Activated B cell treated with CpG ODN at 0.5 μM for 24 hours (primary cell): ENCODE measurements around the gene SOD2. TPM values are rescaled to one million over a fixed set of nuclear protein-coding genes. Genes with fewer than 3 reads are reported as not detected.
"Not testable (repeated sequence)": the region's sequence is repeated elsewhere in the genome, so short reads cannot be mapped to it uniquely, and the experiment has no call there.

ENCODE experiments used
- ATAC-seq: fragments of 200-7000 bp; cut with Tn5 transposase; one replicate; pipeline ENCODE4 v1.10.0; 2021; ENCODE audit warnings: low read depth, mild to moderate bottlenecking, moderate library complexity
- CTCF ChIA-PET: fragments of 350-600 bp; sonication (Branson Sonifier 250); formaldehyde crosslinking; loops from one replicate; lab custom pipeline; 2021; ENCODE audit warnings: antibody characterized with exemption; lab: Charles Lee
- POLR2A ChIA-PET: fragments of 350-600 bp; sonication (Branson Sonifier 250); formaldehyde crosslinking; loops from one replicate; lab custom pipeline; 2021; ENCODE audit warnings: antibody characterized with exemption; lab: Charles Lee
- DNase-seq: peaks from one replicate; pipeline ENCODE4 v3.0.0; 2022
- H3K27ac Mint-ChIP-seq: one replicate; pipeline ENCODE4 v1.8.0; 2020; ENCODE audit warnings: mixed read lengths
- H3K27me3 Mint-ChIP-seq: one replicate; pipeline ENCODE4 v1.8.0; 2021; ENCODE audit warnings: mixed read lengths
- H3K36me3 Mint-ChIP-seq: one replicate; pipeline ENCODE4 v1.8.0; 2021; ENCODE audit warnings: low read depth, mixed read lengths
- H3K4me1 Mint-ChIP-seq: one replicate; pipeline ENCODE4 v1.8.0; 2021; ENCODE audit warnings: mixed read lengths
- H3K4me3 Mint-ChIP-seq: one replicate; pipeline ENCODE4 v1.8.0; 2020; ENCODE audit warnings: mild to moderate bottlenecking, mixed read lengths
- H3K9me3 Mint-ChIP-seq: one replicate; pipeline ENCODE4 v1.8.0; 2020; ENCODE audit warnings: mixed read lengths
- intact Hi-C: fragments of 100-400 bp; cut with micrococcal nuclease; formaldehyde crosslinking; loops from one replicate; pipeline ENCODE4 v1.15.1; 2024
- total RNA-seq: library from RNA; stranded (reverse); gene quantifications from 2 replicates; pipeline ENCODE4 v1.2.3, GENCODE V29; 2022
- TF ChIP-seq, protein P1 (sequence below): fragments of 200-600 bp; IDR thresholded peaks from one replicate; pipeline ENCODE4 v1.8.0; 2022; ENCODE audit warnings: antibody characterized with exemption, mild to moderate bottlenecking

Gene SOD2
- total RNA-seq, 1 donor from 2014 or later = 98.2 TPM

GRCh38 chr6:159716247-159717096 is 23.4 kb upstream of the SOD2 start:
- Mint-ChIP-seq H3K27me3 (no peaks in the 10 kb centered on the region), H3K27ac (no peak overlapping the region), H3K4me1 (no peaks in the 10 kb centered on the region), H3K9me3 (no peaks in the 10 kb centered on the region), H3K36me3 (peaks cover 5% of the 10 kb centered on the region), H3K4me3 (no peak overlapping the region)
- no peak for ATAC-seq
- no peak for DNase-seq
- CTCF ChIA-PET = no interaction called here
- intact Hi-C loops = no loop called here
- TF ChIP-seq, protein P1, sequence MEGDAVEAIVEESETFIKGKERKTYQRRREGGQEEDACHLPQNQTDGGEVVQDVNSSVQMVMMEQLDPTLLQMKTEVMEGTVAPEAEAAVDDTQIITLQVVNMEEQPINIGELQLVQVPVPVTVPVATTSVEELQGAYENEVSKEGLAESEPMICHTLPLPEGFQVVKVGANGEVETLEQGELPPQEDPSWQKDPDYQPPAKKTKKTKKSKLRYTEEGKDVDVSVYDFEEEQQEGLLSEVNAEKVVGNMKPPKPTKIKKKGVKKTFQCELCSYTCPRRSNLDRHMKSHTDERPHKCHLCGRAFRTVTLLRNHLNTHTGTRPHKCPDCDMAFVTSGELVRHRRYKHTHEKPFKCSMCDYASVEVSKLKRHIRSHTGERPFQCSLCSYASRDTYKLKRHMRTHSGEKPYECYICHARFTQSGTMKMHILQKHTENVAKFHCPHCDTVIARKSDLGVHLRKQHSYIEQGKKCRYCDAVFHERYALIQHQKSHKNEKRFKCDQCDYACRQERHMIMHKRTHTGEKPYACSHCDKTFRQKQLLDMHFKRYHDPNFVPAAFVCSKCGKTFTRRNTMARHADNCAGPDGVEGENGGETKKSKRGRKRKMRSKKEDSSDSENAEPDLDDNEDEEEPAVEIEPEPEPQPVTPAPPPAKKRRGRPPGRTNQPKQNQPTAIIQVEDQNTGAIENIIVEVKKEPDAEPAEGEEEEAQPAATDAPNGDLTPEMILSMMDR = no peak
- POLR2A ChIA-PET = interaction anchor here (0.6 kb wide), 1 partner anchor 9 kb away, joined by 6 read pairs; no protein-coding TSS in a partner anchor

DNA sequence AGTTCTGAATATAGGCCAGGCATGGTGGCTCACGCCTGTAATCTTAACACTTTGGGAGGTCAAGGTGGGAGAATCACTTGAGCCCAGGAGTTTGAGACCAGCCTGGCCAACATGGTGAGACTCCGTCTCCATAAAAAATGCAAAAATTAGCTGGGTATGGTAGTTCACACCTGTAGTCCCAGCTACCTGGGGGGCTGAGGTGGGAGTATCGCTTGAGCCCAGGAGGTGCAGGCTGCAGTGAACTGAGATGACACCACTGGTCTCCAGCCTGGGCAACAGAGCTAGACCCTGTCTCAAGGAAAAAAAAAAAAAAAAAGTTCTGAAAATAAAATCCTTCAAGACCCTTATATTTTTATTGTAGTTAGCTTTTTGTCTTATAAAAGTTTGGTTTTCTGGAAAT is 22.6 kb upstream of the SOD2 start:
- no peak overlapping the region for H3K27ac Mint-ChIP-seq
- H3K4me1 Mint-ChIP-seq = no peaks in the 10 kb centered on the region
- intact Hi-C loops = no loop called here
- POLR2A ChIA-PET = no interaction called here
- no peak for DNase-seq
- no peaks in the 10 kb centered on the region for H3K9me3 Mint-ChIP-seq
- H3K27me3 Mint-ChIP-seq = no peaks in the 10 kb centered on the region
- no peak for ATAC-seq
- H3K4me3 Mint-ChIP-seq = no peak overlapping the region
- H3K36me3 Mint-ChIP-seq = peaks cover 5% of the 10 kb centered on the region
- CTCF ChIA-PET = no interaction called here
- TF ChIP-seq, protein P1 = no peak

DNA sequence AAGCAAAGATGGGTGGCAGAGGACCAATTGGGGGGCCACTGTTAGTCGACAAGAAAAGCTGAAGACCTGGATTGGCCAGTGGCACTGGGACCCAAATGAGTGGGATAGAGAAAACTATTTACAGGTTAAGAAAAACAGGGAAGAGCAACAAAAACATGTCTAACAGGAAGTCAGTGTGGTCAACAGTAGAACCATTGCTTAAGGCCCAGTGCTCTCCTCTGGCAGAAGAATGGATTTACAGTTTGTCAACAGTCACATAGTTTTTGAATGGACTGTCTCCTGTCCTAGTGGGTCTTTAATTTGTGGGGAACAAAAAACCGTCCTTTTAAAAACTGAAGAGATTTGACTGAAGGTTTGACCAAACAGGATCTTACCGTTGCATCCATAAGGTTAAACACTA is 22.1 kb upstream of the SOD2 start:
- TF ChIP-seq, protein P1 = no peak
- Mint-ChIP-seq H3K4me1 (no peaks in the 10 kb centered on the region), H3K4me3 (no peak overlapping the region), H3K27ac (no peak overlapping the region), H3K36me3 (peaks cover 5% of the 10 kb centered on the region), H3K9me3 (no peaks in the 10 kb centered on the region), H3K27me3 (no peaks in the 10 kb centered on the region)
- intact Hi-C loops = no loop called here
- DNase-seq (no peak), ATAC-seq (no peak)
- ChIA-PET POLR2A (no interaction called here), CTCF (no interaction called here)

DNA sequence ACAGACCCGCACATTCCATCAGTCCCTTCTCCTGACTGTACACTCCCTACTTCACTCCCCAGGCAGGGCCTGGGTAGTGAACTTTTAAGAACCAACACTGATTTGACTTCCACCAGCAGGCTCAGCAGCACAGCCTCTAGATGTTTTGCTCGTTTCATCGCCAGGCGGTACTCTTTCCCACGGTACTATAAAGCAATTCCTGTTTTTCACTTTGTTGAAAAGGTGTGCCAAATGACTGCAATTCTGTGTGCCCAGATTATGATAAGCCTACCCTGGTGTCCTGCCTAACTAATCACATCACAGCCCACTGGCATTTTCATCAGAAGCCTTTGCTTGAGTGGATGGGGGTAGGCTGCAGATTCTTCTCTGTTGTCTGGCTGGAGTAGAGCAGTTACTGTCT is 21.4 kb upstream of the SOD2 start:
- TF ChIP-seq, protein P1 = no peak
- ATAC-seq = no peak
- intact Hi-C loops = no loop called here
- CTCF ChIA-PET = no interaction called here
- no peak overlapping the region for H3K4me3 Mint-ChIP-seq
- H3K27ac Mint-ChIP-seq = no peak overlapping the region
- no peaks in the 10 kb centered on the region for H3K4me1 Mint-ChIP-seq
- DNase-seq = no peak
- H3K27me3 Mint-ChIP-seq = no peaks in the 10 kb centered on the region
- peaks cover 5% of the 10 kb centered on the region for H3K36me3 Mint-ChIP-seq
- POLR2A ChIA-PET = interaction anchor here (1.0 kb wide), 1 partner anchor 12 kb away, joined by 3 read pairs; no protein-coding TSS in a partner anchor
- no peaks in the 10 kb centered on the region for H3K9me3 Mint-ChIP-seq

- CTCF ChIA-PET = no interaction called here
- no peak for DNase-seq
These were observed 20.9 kb upstream of the SOD2 start for GRCh38 chr6:159713984-159714383.

GRCh38 chr6:159712389-159712788 is 19.3 kb upstream of the SOD2 start:
- H3K9me3 Mint-ChIP-seq, H3K4me3 Mint-ChIP-seq, H3K27ac Mint-ChIP-seq, intact Hi-C loops, H3K27me3 Mint-ChIP-seq, DNase-seq, CTCF ChIA-PET, H3K36me3 Mint-ChIP-seq, ATAC-seq, POLR2A ChIA-PET, H3K4me1 Mint-ChIP-seq: not testable (repeated sequence)

More at GRCh38 chr6:159713984-159714383, 20.9 kb upstream of the SOD2 start:
- no peaks in the 10 kb centered on the region for H3K9me3 Mint-ChIP-seq
- H3K36me3 Mint-ChIP-seq = peaks cover 5% of the 10 kb centered on the region
- H3K4me1 Mint-ChIP-seq = no peaks in the 10 kb centered on the region
- POLR2A ChIA-PET = interaction anchor here (1.0 kb wide), 1 partner anchor 13 kb away, joined by 3 read pairs; no protein-coding TSS in a partner anchor
- H3K4me3 Mint-ChIP-seq = no peak overlapping the region
- H3K27ac Mint-ChIP-seq = no peak overlapping the region
- ATAC-seq = no peak
- intact Hi-C loops = no loop called here
- H3K27me3 Mint-ChIP-seq = no peaks in the 10 kb centered on the region
- TF ChIP-seq, protein P1 = no peak

DNA sequence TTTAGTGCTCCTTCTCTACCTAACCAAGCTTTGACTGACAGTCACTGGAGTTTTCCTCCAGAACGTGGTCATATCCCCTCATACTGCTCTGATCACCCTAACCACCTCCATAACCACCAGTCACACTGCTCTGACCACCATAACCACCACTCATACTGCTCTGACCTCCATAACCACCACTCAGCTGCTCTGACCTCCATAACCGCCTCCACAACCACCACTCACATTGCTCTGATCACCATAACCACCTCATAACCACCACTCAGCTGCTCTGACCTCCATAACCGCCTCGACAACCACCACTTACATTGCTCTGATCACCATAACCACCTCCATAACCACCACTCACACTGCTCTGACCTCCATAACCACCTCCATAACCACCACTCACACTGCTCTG is 17.6 kb upstream of the SOD2 start:
- H3K9me3 Mint-ChIP-seq, intact Hi-C loops, CTCF ChIA-PET, POLR2A ChIA-PET, H3K4me3 Mint-ChIP-seq, H3K27ac Mint-ChIP-seq, ATAC-seq, H3K36me3 Mint-ChIP-seq, DNase-seq, H3K4me1 Mint-ChIP-seq, H3K27me3 Mint-ChIP-seq: not testable (repeated sequence)
